H1 (cell line): ENCODE results near the gene ZFTA. TPM values are rescaled to one million over a fixed set of nuclear protein-coding genes. Genes with fewer than 3 reads are reported as not detected.

Source experiments
- JUN ChIP-seq: IDR thresholded peaks from 2 replicates; pipeline ENCODE4 v1.6.1; 2011; ENCODE audit warnings: low read depth, mild to moderate bottlenecking, improper control_type of control experiment, low read length
- polyA plus RNA-seq, 7 experiments: library from polyadenylated mRNA; depleted of rRNA in 3 of 7; stranded (reverse) in 5 of 7; unstranded in 2 of 7; fragments of >200 nt in 5 of 7; fragments of 200-250 nt in 2 of 7; gene quantifications; 1 replicate in 5 of 7; 2 replicates in 1 of 7; 4 replicates in 1 of 7; pipeline versions ENCODE4 v1.2.1 to v1.2.3, GENCODE V29; 2011 to 2013; ENCODE audit warnings: missing spikeins in 2 of 7, mixed read lengths in 2 of 7
- total RNA-seq: library from RNA; stranded (reverse); fragmentation: NEBNext Ultra II Directional; extraction: Animal tissue kit (Norgen Biotek cat#: 25700); gene quantifications from 2 replicates; pipeline ENCODE4 v1.2.1, GENCODE V29; 2021
- TF ChIP-seq, protein P1 (sequence below): fragments of 300-600 bp; sonication (generic); IDR thresholded peaks from 2 replicates; pipeline ENCODE4 v1.7.1; 2012; ENCODE audit warnings: low read length, moderate library complexity, mild to moderate bottlenecking, inconsistent platforms; ENCODE audit not compliant: insufficient replicate concordance
- TF ChIP-seq, protein P2 (sequence below), 3 experiments: IDR thresholded peaks; 1 replicate in 2 of 3; 2 replicates in 1 of 3; pipeline versions ENCODE4 v1.5.1 to v1.6.1; 2011; ENCODE audit warnings: low read length in 3 of 3, mild to moderate bottlenecking in 3 of 3, inconsistent platforms in 2 of 3, low read depth in 1 of 3, moderate library complexity in 1 of 3; ENCODE audit not compliant: insufficient read depth in 1 of 3; ENCODE audit errors: control extremely low read depth in 1 of 3

Gene ZFTA
- total and polyA plus RNA-seq, 2 of the 8 experiments (the other 6 are each of a cell fraction or from before 2014, with no cell fraction given), result 9.5 to 34.0 TPM

- TF ChIP-seq, protein P1, sequence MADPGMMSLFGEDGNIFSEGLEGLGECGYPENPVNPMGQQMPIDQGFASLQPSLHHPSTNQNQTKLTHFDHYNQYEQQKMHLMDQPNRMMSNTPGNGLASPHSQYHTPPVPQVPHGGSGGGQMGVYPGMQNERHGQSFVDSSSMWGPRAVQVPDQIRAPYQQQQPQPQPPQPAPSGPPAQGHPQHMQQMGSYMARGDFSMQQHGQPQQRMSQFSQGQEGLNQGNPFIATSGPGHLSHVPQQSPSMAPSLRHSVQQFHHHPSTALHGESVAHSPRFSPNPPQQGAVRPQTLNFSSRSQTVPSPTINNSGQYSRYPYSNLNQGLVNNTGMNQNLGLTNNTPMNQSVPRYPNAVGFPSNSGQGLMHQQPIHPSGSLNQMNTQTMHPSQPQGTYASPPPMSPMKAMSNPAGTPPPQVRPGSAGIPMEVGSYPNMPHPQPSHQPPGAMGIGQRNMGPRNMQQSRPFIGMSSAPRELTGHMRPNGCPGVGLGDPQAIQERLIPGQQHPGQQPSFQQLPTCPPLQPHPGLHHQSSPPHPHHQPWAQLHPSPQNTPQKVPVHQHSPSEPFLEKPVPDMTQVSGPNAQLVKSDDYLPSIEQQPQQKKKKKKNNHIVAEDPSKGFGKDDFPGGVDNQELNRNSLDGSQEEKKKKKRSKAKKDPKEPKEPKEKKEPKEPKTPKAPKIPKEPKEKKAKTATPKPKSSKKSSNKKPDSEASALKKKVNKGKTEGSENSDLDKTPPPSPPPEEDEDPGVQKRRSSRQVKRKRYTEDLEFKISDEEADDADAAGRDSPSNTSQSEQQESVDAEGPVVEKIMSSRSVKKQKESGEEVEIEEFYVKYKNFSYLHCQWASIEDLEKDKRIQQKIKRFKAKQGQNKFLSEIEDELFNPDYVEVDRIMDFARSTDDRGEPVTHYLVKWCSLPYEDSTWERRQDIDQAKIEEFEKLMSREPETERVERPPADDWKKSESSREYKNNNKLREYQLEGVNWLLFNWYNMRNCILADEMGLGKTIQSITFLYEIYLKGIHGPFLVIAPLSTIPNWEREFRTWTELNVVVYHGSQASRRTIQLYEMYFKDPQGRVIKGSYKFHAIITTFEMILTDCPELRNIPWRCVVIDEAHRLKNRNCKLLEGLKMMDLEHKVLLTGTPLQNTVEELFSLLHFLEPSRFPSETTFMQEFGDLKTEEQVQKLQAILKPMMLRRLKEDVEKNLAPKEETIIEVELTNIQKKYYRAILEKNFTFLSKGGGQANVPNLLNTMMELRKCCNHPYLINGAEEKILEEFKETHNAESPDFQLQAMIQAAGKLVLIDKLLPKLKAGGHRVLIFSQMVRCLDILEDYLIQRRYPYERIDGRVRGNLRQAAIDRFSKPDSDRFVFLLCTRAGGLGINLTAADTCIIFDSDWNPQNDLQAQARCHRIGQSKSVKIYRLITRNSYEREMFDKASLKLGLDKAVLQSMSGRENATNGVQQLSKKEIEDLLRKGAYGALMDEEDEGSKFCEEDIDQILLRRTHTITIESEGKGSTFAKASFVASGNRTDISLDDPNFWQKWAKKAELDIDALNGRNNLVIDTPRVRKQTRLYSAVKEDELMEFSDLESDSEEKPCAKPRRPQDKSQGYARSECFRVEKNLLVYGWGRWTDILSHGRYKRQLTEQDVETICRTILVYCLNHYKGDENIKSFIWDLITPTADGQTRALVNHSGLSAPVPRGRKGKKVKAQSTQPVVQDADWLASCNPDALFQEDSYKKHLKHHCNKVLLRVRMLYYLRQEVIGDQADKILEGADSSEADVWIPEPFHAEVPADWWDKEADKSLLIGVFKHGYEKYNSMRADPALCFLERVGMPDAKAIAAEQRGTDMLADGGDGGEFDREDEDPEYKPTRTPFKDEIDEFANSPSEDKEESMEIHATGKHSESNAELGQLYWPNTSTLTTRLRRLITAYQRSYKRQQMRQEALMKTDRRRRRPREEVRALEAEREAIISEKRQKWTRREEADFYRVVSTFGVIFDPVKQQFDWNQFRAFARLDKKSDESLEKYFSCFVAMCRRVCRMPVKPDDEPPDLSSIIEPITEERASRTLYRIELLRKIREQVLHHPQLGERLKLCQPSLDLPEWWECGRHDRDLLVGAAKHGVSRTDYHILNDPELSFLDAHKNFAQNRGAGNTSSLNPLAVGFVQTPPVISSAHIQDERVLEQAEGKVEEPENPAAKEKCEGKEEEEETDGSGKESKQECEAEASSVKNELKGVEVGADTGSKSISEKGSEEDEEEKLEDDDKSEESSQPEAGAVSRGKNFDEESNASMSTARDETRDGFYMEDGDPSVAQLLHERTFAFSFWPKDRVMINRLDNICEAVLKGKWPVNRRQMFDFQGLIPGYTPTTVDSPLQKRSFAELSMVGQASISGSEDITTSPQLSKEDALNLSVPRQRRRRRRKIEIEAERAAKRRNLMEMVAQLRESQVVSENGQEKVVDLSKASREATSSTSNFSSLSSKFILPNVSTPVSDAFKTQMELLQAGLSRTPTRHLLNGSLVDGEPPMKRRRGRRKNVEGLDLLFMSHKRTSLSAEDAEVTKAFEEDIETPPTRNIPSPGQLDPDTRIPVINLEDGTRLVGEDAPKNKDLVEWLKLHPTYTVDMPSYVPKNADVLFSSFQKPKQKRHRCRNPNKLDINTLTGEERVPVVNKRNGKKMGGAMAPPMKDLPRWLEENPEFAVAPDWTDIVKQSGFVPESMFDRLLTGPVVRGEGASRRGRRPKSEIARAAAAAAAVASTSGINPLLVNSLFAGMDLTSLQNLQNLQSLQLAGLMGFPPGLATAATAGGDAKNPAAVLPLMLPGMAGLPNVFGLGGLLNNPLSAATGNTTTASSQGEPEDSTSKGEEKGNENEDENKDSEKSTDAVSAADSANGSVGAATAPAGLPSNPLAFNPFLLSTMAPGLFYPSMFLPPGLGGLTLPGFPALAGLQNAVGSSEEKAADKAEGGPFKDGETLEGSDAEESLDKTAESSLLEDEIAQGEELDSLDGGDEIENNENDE, result no peak
- TF ChIP-seq JUN, result no peak
- TF ChIP-seq, protein P2, sequence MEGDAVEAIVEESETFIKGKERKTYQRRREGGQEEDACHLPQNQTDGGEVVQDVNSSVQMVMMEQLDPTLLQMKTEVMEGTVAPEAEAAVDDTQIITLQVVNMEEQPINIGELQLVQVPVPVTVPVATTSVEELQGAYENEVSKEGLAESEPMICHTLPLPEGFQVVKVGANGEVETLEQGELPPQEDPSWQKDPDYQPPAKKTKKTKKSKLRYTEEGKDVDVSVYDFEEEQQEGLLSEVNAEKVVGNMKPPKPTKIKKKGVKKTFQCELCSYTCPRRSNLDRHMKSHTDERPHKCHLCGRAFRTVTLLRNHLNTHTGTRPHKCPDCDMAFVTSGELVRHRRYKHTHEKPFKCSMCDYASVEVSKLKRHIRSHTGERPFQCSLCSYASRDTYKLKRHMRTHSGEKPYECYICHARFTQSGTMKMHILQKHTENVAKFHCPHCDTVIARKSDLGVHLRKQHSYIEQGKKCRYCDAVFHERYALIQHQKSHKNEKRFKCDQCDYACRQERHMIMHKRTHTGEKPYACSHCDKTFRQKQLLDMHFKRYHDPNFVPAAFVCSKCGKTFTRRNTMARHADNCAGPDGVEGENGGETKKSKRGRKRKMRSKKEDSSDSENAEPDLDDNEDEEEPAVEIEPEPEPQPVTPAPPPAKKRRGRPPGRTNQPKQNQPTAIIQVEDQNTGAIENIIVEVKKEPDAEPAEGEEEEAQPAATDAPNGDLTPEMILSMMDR (IDR thresholded peaks at IDR 0.05; ENCODE audit: control extremely low read depth in 1 of 3, insufficient read depth in 1 of 3, low read depth in 1 of 3, low read length in 3 of 3), result no peak
Observed at GRCh38 chr11:63811522-63811921, 42.9 kb upstream of the ZFTA start (continued).
